Lower lobe of right lung (tissue), 2 donors: ENCODE measurements around the gene CYP24A1. TPM values are rescaled to one million over a fixed set of nuclear protein-coding genes. Genes with fewer than 3 reads are reported as not detected.
"Not testable (repeated sequence)": the region's sequence is repeated elsewhere in the genome, so short reads cannot be mapped to it uniquely, and the experiment has no call there.

Experiments used
- ATAC-seq, 2 donors: fragments of 200-7000 bp; cut with Tn5 transposase; one replicate each; pipeline ENCODE4 v1.9.1; 2020 to 2022; ENCODE audit warnings: mild to moderate bottlenecking in 2 of 2, moderate library complexity in 2 of 2
- DNase-seq: peaks from one replicate; pipeline ENCODE4 v3.0.0-alpha.2; 2020
- H3K27ac ChIP-seq: fragments of 200-600 bp; one replicate; pipeline ENCODE4 v1.8.0; 2022
- H3K27me3 ChIP-seq: fragments of 200-600 bp; one replicate; pipeline ENCODE4 v1.8.0; 2022; ENCODE audit warnings: low read depth
- H3K36me3 ChIP-seq: fragments of 200-600 bp; one replicate; pipeline ENCODE4 v1.8.0; 2022; ENCODE audit warnings: mild to moderate bottlenecking
- H3K4me1 ChIP-seq: fragments of 200-600 bp; one replicate; pipeline ENCODE4 v1.8.0; 2022
- H3K4me3 ChIP-seq: fragments of 200-600 bp; one replicate; pipeline ENCODE4 v1.8.0; 2022; ENCODE audit warnings: mild to moderate bottlenecking
- H3K9me3 ChIP-seq: fragments of 200-600 bp; one replicate; pipeline ENCODE4 v1.8.0; 2022
- intact Hi-C: fragments of 100-400 bp; cut with DNase I; formaldehyde crosslinking; loops from one replicate; pipeline ENCODE4 v1.11.0; 2022
- total RNA-seq: library from RNA; stranded (reverse); fragmentation: NEBNext Ultra II Directional; extraction: Animal tissue kit (Norgen Biotek cat#: 25700); gene quantifications from one replicate; pipeline ENCODE4 v1.2.1, GENCODE V29; 2021
- TF ChIP-seq, protein P1 (sequence below): fragments of 200-600 bp; IDR thresholded peaks from one replicate; pipeline ENCODE4 v1.8.0; 2022; ENCODE audit warnings: antibody characterized with exemption, mild to moderate bottlenecking
- donor health status: DM: no; HTN: yes; CAD: no; lungs with severe emphysema.

The CYP24A1 gene
- total RNA-seq, 1 donor from 2014 or later: 0.21 TPM

- Histone ChIP-seq H3K27ac (no peak overlapping the region), H3K27me3 (no peaks in the 10 kb centered on the region), H3K36me3 (no peaks in the 10 kb centered on the region), H3K4me3 (no peak overlapping the region), H3K4me1 (peaks cover 16% of the 10 kb centered on the region), H3K9me3 (no peaks in the 10 kb centered on the region)
- intact Hi-C loops: no loop called here
- ATAC-seq: no peak
- no peak for DNase-seq
- TF ChIP-seq, protein P1, sequence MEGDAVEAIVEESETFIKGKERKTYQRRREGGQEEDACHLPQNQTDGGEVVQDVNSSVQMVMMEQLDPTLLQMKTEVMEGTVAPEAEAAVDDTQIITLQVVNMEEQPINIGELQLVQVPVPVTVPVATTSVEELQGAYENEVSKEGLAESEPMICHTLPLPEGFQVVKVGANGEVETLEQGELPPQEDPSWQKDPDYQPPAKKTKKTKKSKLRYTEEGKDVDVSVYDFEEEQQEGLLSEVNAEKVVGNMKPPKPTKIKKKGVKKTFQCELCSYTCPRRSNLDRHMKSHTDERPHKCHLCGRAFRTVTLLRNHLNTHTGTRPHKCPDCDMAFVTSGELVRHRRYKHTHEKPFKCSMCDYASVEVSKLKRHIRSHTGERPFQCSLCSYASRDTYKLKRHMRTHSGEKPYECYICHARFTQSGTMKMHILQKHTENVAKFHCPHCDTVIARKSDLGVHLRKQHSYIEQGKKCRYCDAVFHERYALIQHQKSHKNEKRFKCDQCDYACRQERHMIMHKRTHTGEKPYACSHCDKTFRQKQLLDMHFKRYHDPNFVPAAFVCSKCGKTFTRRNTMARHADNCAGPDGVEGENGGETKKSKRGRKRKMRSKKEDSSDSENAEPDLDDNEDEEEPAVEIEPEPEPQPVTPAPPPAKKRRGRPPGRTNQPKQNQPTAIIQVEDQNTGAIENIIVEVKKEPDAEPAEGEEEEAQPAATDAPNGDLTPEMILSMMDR: no peak
Measured at GRCh38 chr20:54129350-54129749, 44.4 kb downstream of the CYP24A1 start.

- intact Hi-C loops: no loop called here
- Histone ChIP-seq H3K36me3 (no peaks in the 10 kb centered on the region), H3K9me3 (no peaks in the 10 kb centered on the region), H3K4me1 (peaks cover 10% of the 10 kb centered on the region), H3K27ac (no peak overlapping the region), H3K4me3 (no peak overlapping the region), H3K27me3 (no peaks in the 10 kb centered on the region)
- TF ChIP-seq, protein P1: no peak
- ATAC-seq (no peak), DNase-seq (no peak)
Measured at GRCh38 chr20:54127855-54128574, 45.8 kb downstream of the CYP24A1 start.

DNA sequence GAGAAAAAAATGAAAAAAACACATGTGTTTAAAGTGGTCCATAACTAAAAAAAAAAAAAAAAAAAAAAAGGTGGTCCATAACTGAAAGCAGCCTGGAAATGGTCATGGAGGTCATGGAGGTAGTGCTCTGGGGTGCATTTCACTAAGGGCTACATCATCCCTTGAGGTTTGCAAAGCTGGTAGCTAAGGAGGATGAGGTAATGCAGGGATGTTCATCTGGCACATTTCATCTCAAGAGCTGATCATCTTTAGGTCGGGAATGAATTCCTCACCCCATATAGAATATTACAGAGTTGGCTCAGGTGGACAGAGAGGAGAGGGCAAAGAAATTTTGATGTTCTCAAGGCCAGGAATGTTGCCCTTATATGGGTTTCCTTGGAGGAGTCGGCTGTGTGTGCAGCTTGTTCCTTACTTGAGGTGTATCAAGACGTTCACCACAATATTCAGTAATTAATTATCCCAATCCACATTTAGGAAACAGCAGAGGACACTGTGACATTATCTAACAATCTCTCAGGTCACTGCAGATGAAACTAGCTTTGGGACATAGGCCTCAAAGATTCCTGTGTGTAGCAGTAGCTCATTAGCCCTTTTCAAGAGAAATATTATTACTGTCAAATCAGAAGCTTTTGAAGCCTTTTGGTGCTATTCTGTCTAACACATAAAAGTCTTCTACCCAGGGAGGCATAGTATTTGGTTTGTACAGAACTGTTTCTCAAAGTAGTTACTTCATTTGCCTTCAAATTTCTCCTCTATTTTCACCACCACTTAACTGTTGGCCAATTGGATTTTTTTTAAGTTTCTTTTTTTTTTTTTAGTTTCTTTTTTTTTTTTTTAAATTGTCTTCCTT is 46.8 kb downstream of the CYP24A1 start:
- ATAC-seq (no peak), DNase-seq (no peak)
- intact Hi-C loops: no loop called here
- Histone ChIP-seq H3K4me1 (peaks cover 3% of the 10 kb centered on the region), H3K4me3 (no peak overlapping the region), H3K27ac (no peak overlapping the region), H3K36me3 (no peaks in the 10 kb centered on the region), H3K9me3 (no peaks in the 10 kb centered on the region), H3K27me3 (no peaks in the 10 kb centered on the region)
- TF ChIP-seq, protein P1: no peak

DNA sequence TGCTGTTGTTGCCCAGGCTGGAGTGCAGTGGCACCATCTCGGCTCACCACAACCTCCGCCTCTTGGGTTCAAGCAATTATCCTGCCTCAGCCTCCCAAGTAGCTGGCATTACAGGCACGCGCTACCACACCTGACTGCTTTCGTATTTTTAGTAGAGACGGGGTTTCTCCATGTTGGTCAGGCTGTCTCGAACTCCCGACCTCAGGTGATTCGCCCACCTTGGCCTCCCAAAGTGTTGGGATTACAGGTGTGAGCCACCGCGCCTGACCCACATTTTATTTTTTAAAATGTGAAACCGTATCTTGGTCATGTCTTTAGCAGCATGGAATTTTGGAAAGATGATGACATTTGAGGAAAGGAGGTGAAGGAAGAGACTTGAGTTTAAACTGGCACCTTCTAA is 47.5 kb downstream of the CYP24A1 start:
- intact Hi-C loops, DNase-seq, H3K27ac ChIP-seq, H3K4me1 ChIP-seq, H3K9me3 ChIP-seq, ATAC-seq, H3K36me3 ChIP-seq, H3K27me3 ChIP-seq, H3K4me3 ChIP-seq: not testable (repeated sequence)

GRCh38 chr20:54123587-54124180 is 50.1 kb downstream of the CYP24A1 start:
- Histone ChIP-seq H3K27ac (peak overlapping the region; percentile 61), H3K27me3 (no peaks in the 10 kb centered on the region), H3K4me1 (no peaks in the 10 kb centered on the region), H3K36me3 (no peaks in the 10 kb centered on the region), H3K9me3 (no peaks in the 10 kb centered on the region), H3K4me3 (no peak overlapping the region)
- intact Hi-C loops: no loop called here
- ATAC-seq (peak; percentile 98), DNase-seq (peak; percentile 80)
- TF ChIP-seq, protein P1: no peak
